Activated naive CD8-positive, alpha-beta T cell treated with anti-CD3 and anti-CD28 coated beads for 36 hours (primary cell): ENCODE data around the gene B3GALT2. TPM values are rescaled to one million over a fixed set of nuclear protein-coding genes. Genes with fewer than 3 reads are reported as not detected.

ENCODE experiments used
- DNase-seq: peaks from one replicate; pipeline ENCODE4 v3.0.0; 2021
- H3K27ac Mint-ChIP-seq: one replicate; pipeline ENCODE4 v1.8.0; 2022; ENCODE audit warnings: mild to moderate bottlenecking, moderate library complexity, mixed read lengths
- H3K27me3 Mint-ChIP-seq: one replicate; pipeline ENCODE4 v1.8.0; 2022; ENCODE audit warnings: mild to moderate bottlenecking, mixed read lengths
- H3K36me3 Mint-ChIP-seq: one replicate; pipeline ENCODE4 v1.8.0; 2021; ENCODE audit warnings: mild to moderate bottlenecking, mixed read lengths
- H3K4me1 Mint-ChIP-seq: one replicate; pipeline ENCODE4 v1.8.0; 2021; ENCODE audit warnings: mixed read lengths
- H3K4me3 Mint-ChIP-seq: one replicate; pipeline ENCODE4 v1.8.0; 2022; ENCODE audit warnings: mild to moderate bottlenecking, moderate library complexity, mixed read lengths
- H3K9me3 Mint-ChIP-seq: one replicate; pipeline ENCODE4 v1.8.0; 2022; ENCODE audit warnings: mixed read lengths
- total RNA-seq, 2 experiments: library from RNA; stranded (reverse); gene quantifications; one replicate each; pipeline ENCODE4 v1.2.3, GENCODE V29; 2021

B3GALT2 gene
- total RNA-seq, 2 experiments from 2014 or later, result not detected

DNA sequence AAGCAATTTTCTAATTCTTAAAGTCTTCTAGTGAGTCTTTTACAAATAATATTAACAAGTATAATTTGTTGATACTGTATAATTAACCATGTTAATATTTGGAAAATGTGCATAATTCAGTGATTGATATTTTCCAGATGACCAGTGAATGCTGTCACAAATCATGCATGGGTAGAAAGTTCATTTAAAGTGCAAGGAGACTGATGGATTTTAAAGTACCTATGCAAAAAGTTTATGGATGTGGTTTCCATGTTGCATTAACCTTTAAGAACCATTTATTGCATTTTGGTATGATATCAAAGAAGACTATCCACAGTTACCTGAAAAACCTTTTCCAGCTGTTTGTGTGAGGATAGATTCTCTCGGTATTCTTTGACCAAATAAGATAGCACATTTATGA is 41.4 kb downstream of the B3GALT2 start:
- H3K27ac Mint-ChIP-seq, result no peak overlapping the region

DNA sequence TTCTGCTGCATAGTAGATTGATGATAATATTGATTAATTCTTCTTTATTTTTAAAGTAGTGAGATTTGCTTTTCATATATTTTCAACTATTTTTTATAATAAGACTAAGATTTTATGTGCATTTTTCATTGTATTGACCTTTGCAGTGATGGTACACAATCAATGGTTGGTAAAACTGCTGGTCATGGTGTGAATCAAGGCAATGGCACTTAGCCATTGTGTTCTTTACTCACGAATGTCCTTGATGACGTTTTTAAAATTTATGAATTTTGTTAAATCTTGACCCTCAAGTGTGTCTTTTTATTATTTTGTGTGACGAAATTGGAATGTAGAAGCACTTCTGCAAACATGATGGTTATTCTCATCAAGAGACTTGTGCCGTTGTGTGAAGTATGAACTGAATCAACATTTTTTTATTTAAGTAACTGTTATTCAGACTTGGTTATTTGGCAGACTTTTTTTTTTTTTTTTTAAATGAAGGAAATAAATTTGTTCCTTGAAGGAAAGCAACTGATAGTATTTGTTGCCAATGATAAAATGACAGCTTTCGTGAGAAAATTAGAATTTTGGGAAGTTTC is 42.0 kb downstream of the B3GALT2 start:
- Mint-ChIP-seq H3K9me3 (no peaks in the 10 kb centered on the region), H3K4me3 (no peak overlapping the region), H3K27me3 (no peaks in the 10 kb centered on the region), H3K36me3 (peaks cover 36% of the 10 kb centered on the region), H3K4me1 (peaks cover 16% of the 10 kb centered on the region), H3K27ac (no peak overlapping the region)
- DNase-seq, result no peak

More for the DNA sequence above, 41.4 kb downstream of the B3GALT2 start:
- H3K9me3 Mint-ChIP-seq, result no peaks in the 10 kb centered on the region
- no peaks in the 10 kb centered on the region for H3K27me3 Mint-ChIP-seq
- H3K36me3 Mint-ChIP-seq, result peaks cover 30% of the 10 kb centered on the region
- H3K4me3 Mint-ChIP-seq, result no peak overlapping the region
- DNase-seq, result no peak
- peaks cover 12% of the 10 kb centered on the region for H3K4me1 Mint-ChIP-seq

DNA sequence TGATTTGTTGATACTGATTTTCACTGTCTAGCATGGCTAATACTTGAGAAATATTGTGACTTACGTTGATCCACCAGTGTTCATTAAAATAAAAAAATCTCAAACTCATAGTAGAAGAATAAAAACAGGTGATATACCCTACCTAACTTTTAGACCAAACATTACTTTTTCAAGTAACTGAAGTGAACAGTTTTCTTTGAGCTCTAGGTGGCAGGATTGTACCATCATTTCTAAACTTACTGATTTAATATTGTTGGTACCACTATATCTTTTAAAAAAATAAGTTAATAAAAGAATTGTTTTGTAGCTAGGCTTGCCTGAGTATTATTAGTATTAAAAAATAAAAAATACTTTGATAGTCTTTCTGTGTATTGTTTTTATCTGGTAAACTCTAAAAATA is 43.1 kb downstream of the B3GALT2 start:
- H3K27ac Mint-ChIP-seq, result no peak overlapping the region
- peaks cover 43% of the 10 kb centered on the region for H3K36me3 Mint-ChIP-seq
- H3K4me3 Mint-ChIP-seq, result no peak overlapping the region
- no peak for DNase-seq
- H3K4me1 Mint-ChIP-seq, result peaks cover 17% of the 10 kb centered on the region
- H3K9me3 Mint-ChIP-seq, result no peaks in the 10 kb centered on the region
- H3K27me3 Mint-ChIP-seq, result no peaks in the 10 kb centered on the region

DNA sequence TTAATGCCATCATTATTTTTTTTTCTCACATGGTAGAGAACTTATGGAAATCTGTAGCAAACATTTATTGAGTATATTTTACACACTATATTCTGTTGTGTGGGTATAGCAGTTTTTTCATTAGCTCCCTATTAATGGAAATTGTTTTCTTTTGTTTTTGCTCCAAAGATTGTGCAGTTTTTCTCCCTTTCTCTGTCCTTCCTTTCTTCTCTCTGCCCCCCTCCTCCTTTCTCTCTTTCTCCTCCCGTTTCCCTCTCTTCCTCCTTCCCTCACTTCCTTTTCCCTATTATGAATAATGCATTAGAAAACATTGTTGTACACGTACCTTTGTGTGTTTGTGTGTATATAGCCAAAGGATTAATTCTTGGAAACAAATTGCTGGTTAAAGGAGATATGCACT is 44.0 kb downstream of the B3GALT2 start:
- no peaks in the 10 kb centered on the region for H3K9me3 Mint-ChIP-seq
- peaks cover 17% of the 10 kb centered on the region for H3K4me1 Mint-ChIP-seq
- no peak overlapping the region for H3K4me3 Mint-ChIP-seq
- peaks cover 45% of the 10 kb centered on the region for H3K36me3 Mint-ChIP-seq
- H3K27me3 Mint-ChIP-seq, result no peaks in the 10 kb centered on the region
- H3K27ac Mint-ChIP-seq, result no peak overlapping the region
- no peak for DNase-seq

DNA sequence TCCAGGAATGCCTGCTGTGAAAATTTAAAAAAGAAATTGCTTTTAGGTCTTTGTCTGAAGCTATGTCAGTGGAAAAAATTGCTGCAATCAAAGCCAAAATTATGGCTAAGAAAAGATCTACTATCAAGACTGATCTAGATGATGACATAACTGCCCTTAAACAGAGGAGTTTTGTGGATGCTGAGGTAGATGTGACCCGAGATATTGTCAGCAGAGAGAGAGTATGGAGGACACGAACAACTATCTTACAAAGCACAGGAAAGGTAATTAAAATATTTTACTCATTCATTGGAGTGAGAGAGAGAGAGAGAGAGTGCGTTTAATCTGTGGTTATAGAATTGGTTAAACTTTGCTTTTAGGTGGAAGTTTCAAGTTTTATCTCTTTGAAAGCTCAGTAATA is 44.6 kb downstream of the B3GALT2 start:
- Mint-ChIP-seq H3K9me3 (no peaks in the 10 kb centered on the region), H3K27me3 (no peaks in the 10 kb centered on the region), H3K4me1 (peaks cover 17% of the 10 kb centered on the region), H3K4me3 (no peak overlapping the region), H3K27ac (no peak overlapping the region), H3K36me3 (peaks cover 47% of the 10 kb centered on the region)
- DNase-seq, result no peak

DNA sequence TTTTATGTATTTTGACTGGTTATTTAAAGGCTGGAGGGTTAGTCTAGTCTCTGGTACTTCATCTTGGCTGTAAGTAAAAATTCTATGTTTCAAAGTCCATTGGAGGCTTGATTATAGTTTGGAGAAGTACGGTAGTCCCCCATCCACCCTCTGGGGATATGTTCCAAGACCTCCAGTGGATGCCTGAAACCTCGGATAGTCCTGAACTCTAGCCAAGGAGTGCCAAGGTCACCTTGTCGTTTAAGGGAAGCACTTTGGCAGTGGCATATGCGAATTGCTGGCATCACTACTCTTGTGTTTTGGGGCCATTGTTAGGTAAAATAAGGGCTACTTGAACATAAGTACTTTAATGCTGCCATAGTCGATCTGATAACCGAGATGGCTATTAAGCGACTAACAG is 46.2 kb downstream of the B3GALT2 start:
- Mint-ChIP-seq H3K27ac (no peak overlapping the region), H3K36me3 (peaks cover 43% of the 10 kb centered on the region), H3K4me3 (no peak overlapping the region), H3K27me3 (no peaks in the 10 kb centered on the region), H3K9me3 (no peaks in the 10 kb centered on the region), H3K4me1 (peaks cover 19% of the 10 kb centered on the region)
- no peak for DNase-seq

DNA sequence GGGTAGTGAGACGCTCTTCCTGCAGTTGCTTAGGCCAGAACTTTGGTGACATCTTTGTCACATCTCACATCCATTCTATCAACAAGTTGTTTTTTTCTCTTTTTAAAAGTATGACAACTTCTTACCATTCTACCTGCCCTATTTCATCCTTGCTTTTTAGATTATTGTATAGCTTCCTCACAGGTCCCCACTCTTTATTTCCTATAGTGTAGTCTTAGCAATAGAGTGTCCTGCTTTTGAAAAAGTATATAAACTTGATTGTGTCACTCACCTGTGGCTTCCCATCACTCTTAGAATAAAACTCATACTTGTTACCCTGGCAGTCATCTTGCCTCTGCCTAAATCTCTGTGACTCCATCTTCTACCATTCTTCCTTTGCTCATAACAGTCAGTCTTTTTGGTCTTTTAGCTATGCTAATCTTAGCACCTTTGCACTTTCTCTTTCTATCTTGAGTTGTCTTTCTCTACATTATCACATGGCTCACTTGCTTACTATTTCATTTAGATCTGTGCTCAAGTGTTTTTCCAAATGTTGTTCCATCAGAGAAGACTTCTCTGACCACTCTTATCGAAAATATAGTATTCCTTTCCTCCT is 55.0 kb downstream of the B3GALT2 start:
- H3K27ac Mint-ChIP-seq, result peak overlapping the region; percentile 28
- H3K4me3 Mint-ChIP-seq, result peak overlapping the region; percentile 0
- H3K36me3 Mint-ChIP-seq, result peaks cover 47% of the 10 kb centered on the region
- H3K4me1 Mint-ChIP-seq, result peaks cover 27% of the 10 kb centered on the region
- no peak for DNase-seq
- no peaks in the 10 kb centered on the region for H3K27me3 Mint-ChIP-seq
- no peaks in the 10 kb centered on the region for H3K9me3 Mint-ChIP-seq

Other genes with a start within 250 kb of the B3GALT2 start
- gene UCHL5, start 127.3 kb downstream of the B3GALT2 start, total RNA-seq, result 100 to 1,000 TPM; 118 to 129 TPM
- gene RO60, start 127.0 kb downstream of the B3GALT2 start, total RNA-seq, result 10 to 100 TPM; 58.2 to 62.0 TPM
- gene GLRX2, start 81.2 kb downstream of the B3GALT2 start, total RNA-seq, result 10 to 100 TPM; 36.7 to 40.4 TPM
- 10 to 100 TPM; 46.3 to 47.0 TPM for gene CDC73, start 64.6 kb downstream of the B3GALT2 start, total RNA-seq